HCT116 (cell line): ENCODE results near the gene ZBTB21. TPM values are rescaled to one million over a fixed set of nuclear protein-coding genes. Genes with fewer than 3 reads are reported as not detected.

Source experiments
- ATAC-seq: fragments of 200-7000 bp; cut with Tn5 transposase; 2 replicates; pipeline ENCODE4 v1.9.1; 2020; ENCODE audit warnings: mild to moderate bottlenecking, moderate library complexity
- BruUV-seq: library from RNA; stranded (reverse); fragments of 400-500 nt; replicated peaks from 2 replicates; lab custom pipeline; 2021; lab: Mats Ljungman, UMichigan
- CTCF ChIA-PET: fragments of 300-600 bp; sonication (Branson Sonifier 250); formaldehyde crosslinking; loops from one replicate; lab custom pipeline; 2021; ENCODE audit warnings: antibody characterized with exemption; lab: Charles Lee
- POLR2A ChIA-PET: fragments of 300-600, 350-600 bp; sonication (Branson Sonifier 250); formaldehyde crosslinking; loops from one replicate; lab custom pipeline; 2021; ENCODE audit warnings: antibody characterized with exemption; lab: Charles Lee
- RAD21 ChIA-PET, 2 experiments: fragments of 300-600 bp; sonication (Branson Sonifier 250); formaldehyde crosslinking; loops; one replicate each; lab custom pipeline; 2023; ENCODE audit warnings: low total read pairs in 2 of 2; ENCODE audit not compliant: uncharacterized antibody in 2 of 2, unreplicated experiment in 2 of 2, low non-redundant PET in 1 of 2; lab: Charles Lee
- DNase-seq: peaks from one replicate; pipeline ENCODE4 v3.0.0-alpha.2; 2010; ENCODE audit warnings: low read depth, low spot score
- H2AFZ ChIP-seq: fragments of 200-600 bp; shearing (Covaris generic), sonication (generic); 2 replicates; pipeline ENCODE4 v1.6.1; 2017; ENCODE audit warnings: low read depth, mixed run types, mixed read lengths, antibody characterized with exemption, low read length; ENCODE audit not compliant: poor library complexity, severe bottlenecking
- H3K27ac ChIP-seq: 2 replicates; pipeline ENCODE4 v1.5.1; 2012; ENCODE audit warnings: low read depth, low read length
- H3K27me3 ChIP-seq: fragments of 200-600 bp; sonication (generic); 2 replicates; pipeline ENCODE4 v1.6.1; 2016; ENCODE audit warnings: mixed run types, low read length, mixed read lengths; ENCODE audit not compliant: insufficient read depth
- H3K36me3 ChIP-seq, 2 experiments: fragments of 200-500 bp in 1 of 2; fragments of 200-600 bp in 1 of 2; sonication (Bioruptor generic) in 1 of 2; sonication (generic) in 1 of 2; 2 replicates each; pipeline versions ENCODE4 v1.5.1 to v1.6.1; 2014 to 2016; ENCODE audit warnings: low read length in 2 of 2, inconsistent platforms in 1 of 2, mixed read lengths in 1 of 2, mixed run types in 1 of 2; ENCODE audit not compliant: insufficient read depth in 2 of 2, control insufficient read depth in 1 of 2
- H3K4me1 ChIP-seq, 2 experiments: fragments of 200-600 bp in 1 of 2; sonication (generic) in 1 of 2; 2 replicates each; pipeline versions ENCODE4 v1.5.1 to v1.6.1; 2012 to 2017; ENCODE audit warnings: low read length in 2 of 2, inconsistent platforms in 1 of 2, mild to moderate bottlenecking in 1 of 2, mixed read lengths in 1 of 2, mixed run types in 1 of 2, moderate library complexity in 1 of 2; ENCODE audit not compliant: insufficient read depth in 2 of 2, control insufficient read depth in 1 of 2
- H3K4me2 ChIP-seq: fragments of 200-600 bp; sonication (generic); 2 replicates; pipeline ENCODE4 v1.6.1; 2017; ENCODE audit warnings: mixed run types, low read length, mixed read lengths
- H3K4me3 ChIP-seq, 2 experiments: fragments of 200-600 bp in 1 of 2; sonication (generic) in 1 of 2; replicated peaks in 1 of 2; 2 replicates each; pipeline ENCODE4 v1.5.1; 2011 to 2016; ENCODE audit warnings: low read length in 2 of 2, control low read depth in 1 of 2, low read depth in 1 of 2, mild to moderate bottlenecking in 1 of 2, mixed read lengths in 1 of 2, mixed run types in 1 of 2
- H3K79me2 ChIP-seq: fragments of 200-600 bp; sonication (generic); 2 replicates; pipeline ENCODE4 v1.6.1; 2017; ENCODE audit warnings: mild to moderate bottlenecking, mixed run types, low read length, moderate library complexity, mixed read lengths; ENCODE audit not compliant: insufficient read depth
- H3K9ac ChIP-seq: fragments of 200-600 bp; sonication (generic); 2 replicates; pipeline ENCODE4 v1.6.1; 2016; ENCODE audit warnings: low read length, mixed read lengths
- H3K9me2 ChIP-seq: fragments of 200-600 bp; sonication (generic), shearing (Covaris generic); 2 replicates; pipeline ENCODE4 v1.6.1; 2017; ENCODE audit warnings: mixed run types, mild to moderate bottlenecking, moderate library complexity; ENCODE audit not compliant: insufficient read depth
- H3K9me3 ChIP-seq, 2 experiments: fragments of 200-500 bp in 1 of 2; fragments of 200-600 bp in 1 of 2; sonication (Bioruptor generic) in 1 of 2; sonication (generic) in 1 of 2; 2 replicates each; pipeline ENCODE4 v1.6.1; 2014 to 2017; ENCODE audit warnings: low read length in 2 of 2, mixed read lengths in 2 of 2, inconsistent platforms in 1 of 2, low read depth in 1 of 2, mild to moderate bottlenecking in 1 of 2, mixed run types in 1 of 2, moderate library complexity in 1 of 2; ENCODE audit not compliant: control insufficient read depth in 1 of 2, insufficient read depth in 1 of 2
- H4K20me1 ChIP-seq: fragments of 200-600 bp; sonication (generic), shearing (Covaris generic); 2 replicates; pipeline ENCODE4 v1.6.1; 2017; ENCODE audit warnings: mixed run types, mild to moderate bottlenecking, moderate library complexity; ENCODE audit not compliant: insufficient read depth
- CBX3 ChIP-seq: IDR thresholded peaks from 2 replicates; pipeline ENCODE4 v1.6.1; 2012; ENCODE audit warnings: low read depth
- CEBPB ChIP-seq: IDR thresholded peaks from 2 replicates; pipeline ENCODE4 v1.6.1; 2012; ENCODE audit warnings: low read depth
- CTCF ChIP-seq, 3 experiments: fragments of 200-600 bp in 1 of 3; sonication (generic) in 1 of 3; IDR thresholded peaks in 2 of 3; conservative IDR thresholded peaks in 1 of 3; 2 replicates each; pipeline ENCODE4 v1.5.1; 2012 to 2017; ENCODE audit warnings: low read depth in 2 of 3, low read length in 2 of 3, antibody characterized with exemption in 1 of 3, borderline replicate concordance in 1 of 3, control low read depth in 1 of 3, mild to moderate bottlenecking in 1 of 3, mixed read lengths in 1 of 3, mixed run types in 1 of 3, moderate library complexity in 1 of 3; ENCODE audit not compliant: insufficient read depth in 1 of 3
- EGR1 ChIP-seq: IDR thresholded peaks from 2 replicates; pipeline ENCODE4 v1.6.1; 2012; ENCODE audit warnings: low read depth
- ELF1 ChIP-seq: IDR thresholded peaks from 2 replicates; pipeline ENCODE4 v1.6.1; 2012; ENCODE audit warnings: low read depth, borderline replicate concordance
- EZH2 ChIP-seq: fragments of 200-600 bp; sonication (generic); IDR thresholded peaks from 2 replicates; pipeline ENCODE4 v1.6.1; 2017; ENCODE audit warnings: antibody characterized with exemption, mixed run types
- EZH2phosphoT487 ChIP-seq: fragments of 200-600 bp; IDR thresholded peaks from 2 replicates; pipeline ENCODE4 v1.6.1; 2018; ENCODE audit warnings: antibody characterized with exemption, borderline replicate concordance
- JUND ChIP-seq: IDR thresholded peaks from 2 replicates; pipeline ENCODE4 v1.6.1; 2012
- POLR2A ChIP-seq: IDR thresholded peaks from 2 replicates; pipeline ENCODE4 v1.7.0; 2011; ENCODE audit warnings: borderline replicate concordance; ENCODE audit not compliant: insufficient read depth, insufficient read length; ENCODE audit errors: extremely low read depth
- POLR2AphosphoS5 ChIP-seq: IDR thresholded peaks from 2 replicates; pipeline ENCODE4 v1.6.1; 2011; ENCODE audit warnings: mild to moderate bottlenecking, low read depth, low read length, moderate library complexity
- RAD21 ChIP-seq: IDR thresholded peaks from 2 replicates; pipeline ENCODE4 v1.6.1; 2012; ENCODE audit warnings: low read depth, mild to moderate bottlenecking
- REST ChIP-seq: IDR thresholded peaks from 2 replicates; pipeline ENCODE4 v1.6.1; 2012; ENCODE audit warnings: low read depth
- SIN3A ChIP-seq: IDR thresholded peaks from 2 replicates; pipeline ENCODE4 v1.6.1; 2012; ENCODE audit warnings: low read depth
- TCF7L2 ChIP-seq: IDR thresholded peaks from 2 replicates; pipeline ENCODE4 v1.7.0; 2011; ENCODE audit warnings: borderline replicate concordance, inconsistent platforms; ENCODE audit not compliant: insufficient read depth, insufficient read length; ENCODE audit errors: extremely low read depth
- intact Hi-C: fragments of 100-400 bp; cut with micrococcal nuclease; formaldehyde crosslinking; loops from 2 replicates; pipeline ENCODE4 v1.10.0; 2022
- total RNA-seq: library from RNA; stranded (reverse); gene quantifications from one replicate; pipeline ENCODE4 v1.2.1, GENCODE V29; 2021; ENCODE audit not compliant: unreplicated experiment

The ZBTB21 gene
- total RNA-seq, 1 experiment from 2014 or later, result 28.7 TPM

- no peak for ATAC-seq
- no peaks in the 10 kb centered on the region for H3K27me3 ChIP-seq
- no peaks in the 10 kb centered on the region for H4K20me1 ChIP-seq
- no peak overlapping the region for H3K9ac ChIP-seq
- DNase-seq, result no peak
- ChIA-PET CTCF (no interaction called here), RAD21 (no interaction called here), POLR2A (no interaction called here)
- TF ChIP-seq RAD21 (no peak), EZH2phosphoT487 (no peak), JUND (no peak), SIN3A (no peak), POLR2A (no peak), ELF1 (no peak), REST (no peak), CEBPB (no peak), CBX3 (no peak), POLR2AphosphoS5 (no peak), EZH2 (no peak), EGR1 (no peak), CTCF (IDR thresholded peaks at IDR 0.05 in 2 of 3, conservative IDR thresholded peaks at IDR 0.05 in 1 of 3; ENCODE audit: borderline replicate concordance in 1 of 3, insufficient read depth in 1 of 3, low read depth in 2 of 3, low read length in 2 of 3) (no peak), TCF7L2 (no peak)
- no peak overlapping the region for H3K27ac ChIP-seq
- intact Hi-C loops, result no loop called here
- H3K4me2 ChIP-seq, result no peak overlapping the region
- H3K4me1 ChIP-seq, result no peaks in the 10 kb centered on the region
- no peak overlapping the region for H3K4me3 ChIP-seq
- no peak overlapping the region for H2AFZ ChIP-seq
- H3K36me3 ChIP-seq, result no peaks in the 10 kb centered on the region
- no peaks in the 10 kb centered on the region for H3K79me2 ChIP-seq
- 0 out of 4 replicates have a peak, but pooled peaks cover 0 to 9% of the 10 kb centered on the region in 2 experiments for H3K9me3 ChIP-seq
- no peaks in the 10 kb centered on the region for H3K9me2 ChIP-seq
- BruUV-seq, result no TSS peak
Observed at GRCh38 chr21:41974752-41975053, 35.5 kb downstream of the ZBTB21 start.
